RWPE1 (cell line): Measurements from ENCODE around the gene MAP7D3.
"Not testable (repeated sequence)": the region's sequence is repeated elsewhere in the genome, so short reads cannot be mapped to it uniquely, and the experiment has no call there.

Experiments
- CTCF ChIA-PET: fragments of 350-600 bp; sonication (Branson Sonifier 250); formaldehyde crosslinking; extraction: SDS; loops from one replicate; lab custom pipeline; 2021; lab: Yijun Ruan, JAX
- POLR2A ChIA-PET: fragments of 400-600 bp; formaldehyde crosslinking; extraction: SDS; loops from one replicate; lab custom pipeline; 2020; ENCODE audit warnings: antibody characterized with exemption; ENCODE audit not compliant: low non-redundant PET; lab: Yijun Ruan, JAX
- DNase-seq: peaks from one replicate; pipeline ENCODE4 v3.0.0; 2012; ENCODE audit warnings: low spot score
- H3K27ac ChIP-seq: fragments of 450-650 bp; 2 replicates; pipeline ENCODE4 v1.5.1; 2017
- CTCF ChIP-seq: fragments of 450-650 bp; conservative IDR thresholded peaks from 2 replicates; pipeline ENCODE4 v1.5.1; 2017; ENCODE audit warnings: low read depth, mild to moderate bottlenecking

Gene MAP7D3

GRCh38 chrX:136170139-136170800 is 80.9 kb downstream of the MAP7D3 start:
- POLR2A ChIA-PET, result no interaction called here
- no peak for DNase-seq
- TF ChIP-seq CTCF, result no peak
- CTCF ChIA-PET, result interaction anchor here (1.4 kb wide), 1 partner anchor 7 kb away, joined by 3 read pairs; no protein-coding TSS in a partner anchor
- H3K27ac ChIP-seq, result no peak overlapping the region

GRCh38 chrX:136168929-136169735 is 82.1 kb downstream of the MAP7D3 start:
- no peak for TF ChIP-seq CTCF
- peak overlapping the region; percentile 61 for H3K27ac ChIP-seq
- DNase-seq, result peak; percentile 30
- ChIA-PET POLR2A (no interaction called here), CTCF (no interaction called here)

- CTCF ChIA-PET, result interaction anchor here (0.5 kb wide), 1 partner anchor 176 kb away, joined by 3 read pairs; no protein-coding TSS in a partner anchor
- DNase-seq, H3K27ac ChIP-seq, POLR2A ChIA-PET: not testable (repeated sequence)
Observed at GRCh38 chrX:136167989-136168388, 83.2 kb downstream of the MAP7D3 start.

GRCh38 chrX:136166221-136166855 is 84.9 kb downstream of the MAP7D3 start:
- TF ChIP-seq CTCF, result no peak
- ChIA-PET POLR2A (no interaction called here), CTCF (interaction anchor here (1.2 kb wide), 2 partner anchors 43 to 138 kb away, joined by 3 to 4 read pairs; no protein-coding TSS in a partner anchor)
- DNase-seq, result no peak
- no peak overlapping the region for H3K27ac ChIP-seq

- ChIA-PET CTCF (interaction anchor here (1.2 kb wide), 2 partner anchors 44 to 137 kb away, joined by 3 to 4 read pairs; no protein-coding TSS in a partner anchor), POLR2A (no interaction called here)
- TF ChIP-seq CTCF, result no peak
- DNase-seq, result no peak
- no peak overlapping the region for H3K27ac ChIP-seq
Observed at GRCh38 chrX:136165406-136165805, 85.8 kb downstream of the MAP7D3 start.

GRCh38 chrX:136163689-136164088 is 87.5 kb downstream of the MAP7D3 start:
- no peak overlapping the region for H3K27ac ChIP-seq
- POLR2A ChIA-PET, result no interaction called here
- CTCF ChIA-PET, result interaction anchor here (0.6 to 2.7 kb wide), 3 partner anchors 61 to 136 kb away, joined by 3 to 18 read pairs (median 6); no protein-coding TSS in a partner anchor
- TF ChIP-seq CTCF, result no peak
- no peak for DNase-seq
